ENCODE data around the gene POLR1A. TPM values are rescaled to one million over a fixed set of nuclear protein-coding genes. Genes with fewer than 3 reads are reported as not detected.

The POLR1A gene
- total and polyA plus RNA-seq, 2 of the 8 experiments (the other 6 are each of a cell fraction or from before 2014, with no cell fraction given), result 8.9 to 58.1 TPM

DNA sequence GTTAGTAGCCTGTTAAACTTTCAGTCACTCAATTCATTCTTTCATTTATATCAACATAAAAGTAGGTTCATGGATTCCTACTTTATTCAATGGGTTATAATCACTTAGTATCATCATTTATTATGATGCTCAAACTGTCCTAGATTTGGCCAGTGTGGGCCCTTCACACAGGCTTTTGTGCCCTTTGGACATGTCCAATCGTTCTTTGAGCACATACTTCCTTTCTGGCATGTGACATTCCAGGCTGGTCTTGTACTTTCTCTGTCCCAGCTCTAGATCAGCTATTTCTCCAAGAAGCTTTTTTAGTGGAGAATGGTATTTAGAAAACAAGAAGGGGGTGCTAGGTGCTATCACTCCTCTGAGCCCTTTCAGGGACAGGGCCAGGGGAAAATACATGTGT, 11.5 kb downstream of the POLR1A start:
- POLR2A ChIA-PET (ENCODE audit: partially characterized antibody), result interaction anchor here (0.6 kb wide), 1 partner anchor 52 kb away, joined by 3 read pairs; no protein-coding TSS in a partner anchor
- Histone ChIP-seq H3K36me3 (ENCODE audit: control insufficient read depth in 2 of 4, insufficient read depth in 4 of 4, low read length in 3 of 4) (peaks cover 11 to 53% (median 28%) of the 10 kb centered on the region in 4 experiments; a peak in 7 of 8 replicates), H3K9ac (replicated peaks in 1 of 4; ENCODE audit: extremely low read depth in 1 of 4, low read depth in 3 of 4, low read length in 3 of 4) (no peak overlapping the region), H3K4me3 (ENCODE audit: extremely low read depth in 1 of 4, insufficient read depth in 2 of 4, low read depth in 3 of 4, low read length in 4 of 4) (no peak overlapping the region), H4K20me1 (replicated peaks in 1 of 2; ENCODE audit: control insufficient read depth in 1 of 2, insufficient read depth in 2 of 2, low read length in 2 of 2) (peaks cover 3 to 5% of the 10 kb centered on the region in 2 experiments), H3K79me1 (ENCODE audit: low read depth, low read length) (no peaks in the 10 kb centered on the region), H3K56ac (replicated peaks; ENCODE audit: insufficient read length, low read depth, low read length) (no peak overlapping the region), H2BK12ac (ENCODE audit: low read depth, low read length) (no peak overlapping the region), H3K18ac (ENCODE audit: extremely low read depth, low read length) (no peak overlapping the region), H3K27me3 (replicated peaks in 1 of 4; ENCODE audit: control insufficient read depth in 3 of 4, extremely low read depth in 1 of 4, insufficient read depth in 3 of 4, low read length in 3 of 4) (no peaks in the 10 kb centered on the region), H3K23me2 (ENCODE audit: low read depth, low read length) (no peaks in the 10 kb centered on the region), H2BK120ac (replicated peaks; ENCODE audit: low read depth, low read length) (no peak overlapping the region), H3K79me2 (ENCODE audit: control insufficient read depth in 1 of 2, insufficient read depth in 2 of 2, low read length in 2 of 2) (peaks cover 0 to 30% of the 10 kb centered on the region in 2 experiments; a peak in 3 of 4 replicates), H2BK20ac (ENCODE audit: low read length) (no peak overlapping the region), H3K9me3 (ENCODE audit: insufficient read depth in 2 of 2, low read depth in 1 of 2, low read length in 1 of 2) (no peaks in the 10 kb centered on the region), H3K4me2 (ENCODE audit: insufficient read depth in 1 of 2, low read depth in 2 of 2, low read length in 2 of 2) (no peak overlapping the region), H2AFZ (ENCODE audit: low read length) (no peak overlapping the region), H4K8ac (ENCODE audit: extremely low read depth, insufficient read depth, low read length) (no peak overlapping the region), H2BK15ac (ENCODE audit: low read length) (no peak overlapping the region), H4K91ac (replicated peaks; ENCODE audit: insufficient read length, low read length) (no peak overlapping the region), H2AK5ac (ENCODE audit: low read depth, low read length) (no peak overlapping the region), H4K5ac (ENCODE audit: insufficient read length, low read depth, low read length) (no peak overlapping the region), H3K14ac (ENCODE audit: insufficient read length) (no peak overlapping the region), H3K4ac (replicated peaks; ENCODE audit: insufficient read length, low read depth, low read length) (no peak overlapping the region), H2BK5ac (ENCODE audit: low read depth, low read length) (no peak overlapping the region), H3K27ac (ENCODE audit: low read depth, low read length) (no peak overlapping the region), H3K23ac (ENCODE audit: insufficient read length) (no peak overlapping the region), H3K4me1 (replicated peaks in 1 of 4; ENCODE audit: control insufficient read depth in 3 of 4, insufficient read depth in 4 of 4, low read length in 3 of 4) (no peaks in the 10 kb centered on the region)
- CTCF ChIA-PET (ENCODE audit: partially characterized antibody), result interaction anchor here (1.0 to 1.6 kb wide), 3 partner anchors 9 to 14 kb away, joined by 3 to 4 read pairs (median 3); no protein-coding TSS in a partner anchor
- TF ChIP-seq BRCA1 (IDR thresholded peaks at IDR 0.05; ENCODE audit: low read depth, low read length) (no peak), SIRT6 (IDR thresholded peaks at IDR 0.05; ENCODE audit: low read length) (no peak), POU5F1 (IDR thresholded peaks at IDR 0.05; ENCODE audit: low read depth, low read length) (no peak), KDM1A (IDR thresholded peaks at IDR 0.05; ENCODE audit: borderline replicate concordance, low read length) (no peak), POLR2A (IDR thresholded peaks at IDR 0.05; ENCODE audit: control extremely low read depth in 1 of 2, low read depth in 2 of 2, low read length in 2 of 2) (no peak), JUND (IDR thresholded peaks at IDR 0.05; ENCODE audit: low read length) (no peak), CREB1 (IDR thresholded peaks at IDR 0.05) (no peak), ATF3 (IDR thresholded peaks at IDR 0.05; ENCODE audit: insufficient read depth, low read depth, low read length) (no peak), NANOG (IDR thresholded peaks at IDR 0.05; ENCODE audit: insufficient read depth, low read depth, low read length, poor library complexity, severe bottlenecking) (no peak), BACH1 (IDR thresholded peaks at IDR 0.05; ENCODE audit: low read length) (no peak), FOSL1 (IDR thresholded peaks at IDR 0.05; ENCODE audit: insufficient read depth, low read depth, low read length) (no peak), CHD1 (IDR thresholded peaks at IDR 0.05; ENCODE audit: low read depth, low read length) (no peak), RFX5 (IDR thresholded peaks at IDR 0.05; ENCODE audit: borderline replicate concordance, low read depth, low read length) (no peak)
- WGBS, 2 experiments (ENCODE audit: extremely low coverage in 1 of 2, insufficient coverage in 1 of 2, insufficient read length in 1 of 2, insufficient replicate concordance in 2 of 2, low coverage in 1 of 2, low lambda C conversion rate in 2 of 2, missing lambda C conversion rate in 1 of 2), result 86% methylated on average over 1 of the region's 1 CpG; no CpG with 5 or more reads in 1 of the 2 experiments
- FAIRE-seq, result no peak
- no peak for DNase-seq (ENCODE audit: low read depth in 1 of 2, low spot score in 2 of 2)

Measured in H1 (cell line).